Measurements from ENCODE around the gene OCLN.

DNA sequence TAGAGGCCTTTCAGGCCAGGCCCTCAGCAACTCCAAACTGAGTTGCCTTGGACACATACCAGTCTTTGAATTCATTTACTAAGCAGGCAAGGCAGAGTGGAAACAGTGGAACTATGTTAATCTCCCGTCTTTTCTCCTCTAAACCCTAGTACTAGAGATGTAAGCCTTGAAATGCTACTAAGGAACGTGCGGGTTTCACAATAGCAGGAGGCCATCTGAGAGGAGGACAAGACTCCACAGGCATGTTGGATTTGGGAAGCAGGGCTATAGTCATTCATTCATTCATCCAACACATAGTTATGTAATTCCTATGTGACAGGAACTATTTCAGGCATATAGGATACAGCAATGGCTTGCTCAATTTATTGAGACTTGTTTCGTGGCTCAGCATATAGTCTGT is 3.3 kb upstream of the OCLN start:
- TF ChIP-seq, protein P1, sequence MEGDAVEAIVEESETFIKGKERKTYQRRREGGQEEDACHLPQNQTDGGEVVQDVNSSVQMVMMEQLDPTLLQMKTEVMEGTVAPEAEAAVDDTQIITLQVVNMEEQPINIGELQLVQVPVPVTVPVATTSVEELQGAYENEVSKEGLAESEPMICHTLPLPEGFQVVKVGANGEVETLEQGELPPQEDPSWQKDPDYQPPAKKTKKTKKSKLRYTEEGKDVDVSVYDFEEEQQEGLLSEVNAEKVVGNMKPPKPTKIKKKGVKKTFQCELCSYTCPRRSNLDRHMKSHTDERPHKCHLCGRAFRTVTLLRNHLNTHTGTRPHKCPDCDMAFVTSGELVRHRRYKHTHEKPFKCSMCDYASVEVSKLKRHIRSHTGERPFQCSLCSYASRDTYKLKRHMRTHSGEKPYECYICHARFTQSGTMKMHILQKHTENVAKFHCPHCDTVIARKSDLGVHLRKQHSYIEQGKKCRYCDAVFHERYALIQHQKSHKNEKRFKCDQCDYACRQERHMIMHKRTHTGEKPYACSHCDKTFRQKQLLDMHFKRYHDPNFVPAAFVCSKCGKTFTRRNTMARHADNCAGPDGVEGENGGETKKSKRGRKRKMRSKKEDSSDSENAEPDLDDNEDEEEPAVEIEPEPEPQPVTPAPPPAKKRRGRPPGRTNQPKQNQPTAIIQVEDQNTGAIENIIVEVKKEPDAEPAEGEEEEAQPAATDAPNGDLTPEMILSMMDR (IDR thresholded peaks at IDR 0.05; ENCODE audit: low read depth, low read length): no peak
- no peak for TF ChIP-seq EZH2phosphoT487 (IDR thresholded peaks at IDR 0.05; ENCODE audit: low read depth)
